Stimulated activated CD4-positive, alpha-beta T cell treated with anti-CD3 and anti-CD28 coated beads, Interleukin-15, amount 100 ng/mL, for 1 hour (primary cell): ENCODE results near the gene ITGB8.

Experiments
- DNase-seq, 2 donors: peaks; one replicate each; pipeline ENCODE4 v3.0.0-alpha.2; 2020; ENCODE audit warnings: low read depth in 1 of 2, low spot score in 1 of 2

The ITGB8 gene

GRCh38 chr7:20456701-20457100, 126.0 kb downstream of the ITGB8 start:
- no peak for DNase-seq

GRCh38 chr7:20458521-20458920, 127.8 kb downstream of the ITGB8 start:
- no peak for DNase-seq

- no peak for DNase-seq
Measured at GRCh38 chr7:20459419-20459818, 128.7 kb downstream of the ITGB8 start.

- no peak for DNase-seq
Measured at GRCh38 chr7:20464891-20465290, 134.2 kb downstream of the ITGB8 start.
